ENCODE measurements around the gene WTIP.
"Not testable (repeated sequence)": the region's sequence is repeated elsewhere in the genome, so short reads cannot be mapped to it uniquely, and the experiment has no call there.

The WTIP gene

DNA sequence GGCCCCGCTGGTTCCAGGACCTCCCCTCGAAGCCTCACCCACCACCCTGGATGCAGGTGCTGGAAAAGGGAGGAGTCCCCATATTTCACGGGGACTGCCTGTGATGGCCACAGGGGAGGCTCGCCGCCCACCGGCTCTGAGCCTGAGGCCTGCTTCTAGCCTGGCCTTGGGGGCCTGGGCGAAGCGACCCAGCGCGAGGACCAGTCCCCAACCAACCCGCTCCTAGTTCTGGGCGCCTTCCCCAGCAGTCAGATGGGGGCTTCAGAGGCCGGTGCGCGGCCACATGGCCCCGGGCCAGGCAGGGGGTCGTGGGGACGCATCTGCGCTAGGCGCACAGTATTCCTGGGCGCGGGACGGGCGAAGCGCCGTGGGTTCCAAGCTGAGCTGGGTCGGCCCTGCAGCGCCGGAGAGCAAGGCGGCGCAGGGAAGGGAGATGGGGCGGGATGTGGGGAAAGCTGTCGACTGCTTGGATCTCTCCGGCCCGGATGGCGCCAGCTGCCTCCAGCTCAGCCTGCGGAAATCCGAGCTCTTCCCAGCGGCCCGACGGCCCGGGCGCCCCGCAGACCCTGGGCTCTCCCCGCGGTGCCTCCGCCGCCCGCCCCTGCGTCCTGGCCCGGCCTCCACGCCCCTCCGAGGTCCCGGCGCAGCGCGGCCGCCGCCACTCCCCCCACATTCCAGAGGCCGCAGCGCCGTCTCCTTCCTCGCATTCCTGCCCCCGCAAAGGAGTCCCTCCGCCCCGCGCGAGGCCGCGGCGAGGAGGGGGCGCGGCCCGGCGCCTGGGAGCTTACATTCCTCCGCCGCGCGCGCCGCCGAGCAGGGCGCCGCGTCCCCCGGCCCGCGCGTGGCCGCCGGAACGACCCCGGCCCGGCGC, at the start of gene WTIP:
TSS of gene WTIP (plus strand) at position 788 of the 871 bp plus-strand sequence. CDS start 217 bp downstream, outside the sequence.
- TF ChIP-seq, protein P1, sequence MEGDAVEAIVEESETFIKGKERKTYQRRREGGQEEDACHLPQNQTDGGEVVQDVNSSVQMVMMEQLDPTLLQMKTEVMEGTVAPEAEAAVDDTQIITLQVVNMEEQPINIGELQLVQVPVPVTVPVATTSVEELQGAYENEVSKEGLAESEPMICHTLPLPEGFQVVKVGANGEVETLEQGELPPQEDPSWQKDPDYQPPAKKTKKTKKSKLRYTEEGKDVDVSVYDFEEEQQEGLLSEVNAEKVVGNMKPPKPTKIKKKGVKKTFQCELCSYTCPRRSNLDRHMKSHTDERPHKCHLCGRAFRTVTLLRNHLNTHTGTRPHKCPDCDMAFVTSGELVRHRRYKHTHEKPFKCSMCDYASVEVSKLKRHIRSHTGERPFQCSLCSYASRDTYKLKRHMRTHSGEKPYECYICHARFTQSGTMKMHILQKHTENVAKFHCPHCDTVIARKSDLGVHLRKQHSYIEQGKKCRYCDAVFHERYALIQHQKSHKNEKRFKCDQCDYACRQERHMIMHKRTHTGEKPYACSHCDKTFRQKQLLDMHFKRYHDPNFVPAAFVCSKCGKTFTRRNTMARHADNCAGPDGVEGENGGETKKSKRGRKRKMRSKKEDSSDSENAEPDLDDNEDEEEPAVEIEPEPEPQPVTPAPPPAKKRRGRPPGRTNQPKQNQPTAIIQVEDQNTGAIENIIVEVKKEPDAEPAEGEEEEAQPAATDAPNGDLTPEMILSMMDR (IDR thresholded peaks at IDR 0.05; ENCODE audit: borderline replicate concordance, insufficient read depth, low read depth, low read length) = no peak

GRCh38 chr19:34432797-34433196, 48.8 kb upstream of the WTIP start:
- TF ChIP-seq, protein P1 (IDR thresholded peaks at IDR 0.05; ENCODE audit: borderline replicate concordance, insufficient read depth, low read depth, low read length) = no peak
- H3K4me3 ChIP-seq (ENCODE audit: low read depth, low read length) = no peak overlapping the region

More for the DNA sequence above, at the start of gene WTIP:
- H3K4me3 ChIP-seq (ENCODE audit: low read depth, low read length) = no peak within 1 kb of the TSS

- no peak overlapping the region for H3K4me3 ChIP-seq (ENCODE audit: low read depth, low read length)
- TF ChIP-seq, protein P1 (IDR thresholded peaks at IDR 0.05; ENCODE audit: borderline replicate concordance, insufficient read depth, low read depth, low read length) = no peak
Observed at GRCh38 chr19:34436716-34437115, 44.8 kb upstream of the WTIP start.

GRCh38 chr19:34448191-34448590, 33.4 kb upstream of the WTIP start:
- TF ChIP-seq, protein P1 (IDR thresholded peaks at IDR 0.05; ENCODE audit: borderline replicate concordance, insufficient read depth, low read depth, low read length) = no peak
- H3K4me3 ChIP-seq (ENCODE audit: low read depth, low read length) = no peak overlapping the region

- no peak overlapping the region for H3K4me3 ChIP-seq (ENCODE audit: low read depth, low read length)
- TF ChIP-seq, protein P1 (IDR thresholded peaks at IDR 0.05; ENCODE audit: borderline replicate concordance, insufficient read depth, low read depth, low read length) = no peak
Observed at GRCh38 chr19:34452723-34453122, 28.8 kb upstream of the WTIP start.

DNA sequence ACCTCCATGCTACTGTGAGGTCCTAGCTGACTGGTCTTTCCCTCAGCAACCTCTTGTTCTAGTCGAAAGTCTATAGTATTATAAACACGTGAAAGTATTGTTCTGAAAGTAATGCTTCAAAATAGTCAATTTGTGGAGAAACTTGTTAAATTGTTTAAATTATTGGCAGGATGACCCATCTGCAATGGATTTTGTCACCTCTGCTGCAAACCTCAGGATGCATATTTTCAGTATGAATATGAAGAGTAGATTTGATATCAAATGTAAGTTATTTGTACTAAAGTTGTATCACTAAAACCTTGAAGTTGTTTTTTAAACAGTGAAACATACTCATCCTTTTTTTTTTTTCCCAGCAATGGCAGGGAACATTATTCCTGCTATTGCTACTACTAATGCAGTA, 27.5 kb upstream of the WTIP start:
- no peak overlapping the region for H3K4me3 ChIP-seq (ENCODE audit: low read depth, low read length)
- TF ChIP-seq, protein P1 (IDR thresholded peaks at IDR 0.05; ENCODE audit: borderline replicate concordance, insufficient read depth, low read depth, low read length) = no peak

DNA sequence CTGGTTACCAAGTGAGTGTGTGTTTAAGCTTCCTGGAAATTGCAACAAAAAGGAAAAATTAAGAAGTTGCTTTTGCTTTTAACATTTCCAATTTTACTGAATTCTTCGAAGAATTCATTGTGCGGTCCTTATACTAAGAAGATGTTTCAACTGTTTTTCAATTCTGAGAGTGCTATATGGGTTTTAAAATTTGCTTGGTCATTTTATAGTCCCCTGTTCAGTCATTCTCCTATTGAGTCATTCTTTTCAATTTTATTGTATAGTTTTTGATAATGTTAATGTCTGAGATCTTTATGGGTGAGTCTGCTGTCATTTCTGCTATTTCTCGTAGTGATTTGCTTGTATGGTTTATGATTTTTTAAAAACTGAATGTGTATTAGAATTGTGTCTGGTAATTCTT, 26.9 kb upstream of the WTIP start:
- TF ChIP-seq, protein P1 (IDR thresholded peaks at IDR 0.05; ENCODE audit: borderline replicate concordance, insufficient read depth, low read depth, low read length) = no peak
- no peak overlapping the region for H3K4me3 ChIP-seq (ENCODE audit: low read depth, low read length)

- H3K4me3 ChIP-seq (ENCODE audit: low read depth, low read length) = not testable (repeated sequence)
Observed at GRCh38 chr19:34455783-34456480, 25.6 kb upstream of the WTIP start.
